Activated naive CD4-positive, alpha-beta T cell treated with anti-CD3 and anti-CD28 coated beads, Interleukin-2, amount 10 ng/mL, durations not matched to agents 7 days and 5 days (primary cell): ENCODE data around the gene SSR2.

Source experiments
- CTCF ChIA-PET: fragments of 350-600 bp; sonication (Branson Sonifier 250); formaldehyde crosslinking; loops from one replicate; lab custom pipeline; 2021; ENCODE audit warnings: antibody characterized with exemption; lab: Charles Lee
- DNase-seq: peaks from one replicate; pipeline ENCODE4 v3.0.0-alpha.2; 2020
- H3K27ac Mint-ChIP-seq: one replicate; pipeline ENCODE4 v1.8.0; 2021; ENCODE audit warnings: mild to moderate bottlenecking, moderate library complexity, mixed read lengths
- H3K27me3 Mint-ChIP-seq: one replicate; pipeline ENCODE4 v1.8.0; 2021; ENCODE audit warnings: mild to moderate bottlenecking, mixed read lengths
- H3K36me3 Mint-ChIP-seq: one replicate; pipeline ENCODE4 v1.8.0; 2021; ENCODE audit warnings: mixed read lengths
- H3K4me1 Mint-ChIP-seq: one replicate; pipeline ENCODE4 v1.8.0; 2021; ENCODE audit warnings: mixed read lengths
- H3K4me3 Mint-ChIP-seq: one replicate; pipeline ENCODE4 v1.8.0; 2021; ENCODE audit warnings: mild to moderate bottlenecking, moderate library complexity, mixed read lengths
- H3K9me3 Mint-ChIP-seq: one replicate; pipeline ENCODE4 v1.8.0; 2021; ENCODE audit warnings: mixed read lengths

The SSR2 gene

DNA sequence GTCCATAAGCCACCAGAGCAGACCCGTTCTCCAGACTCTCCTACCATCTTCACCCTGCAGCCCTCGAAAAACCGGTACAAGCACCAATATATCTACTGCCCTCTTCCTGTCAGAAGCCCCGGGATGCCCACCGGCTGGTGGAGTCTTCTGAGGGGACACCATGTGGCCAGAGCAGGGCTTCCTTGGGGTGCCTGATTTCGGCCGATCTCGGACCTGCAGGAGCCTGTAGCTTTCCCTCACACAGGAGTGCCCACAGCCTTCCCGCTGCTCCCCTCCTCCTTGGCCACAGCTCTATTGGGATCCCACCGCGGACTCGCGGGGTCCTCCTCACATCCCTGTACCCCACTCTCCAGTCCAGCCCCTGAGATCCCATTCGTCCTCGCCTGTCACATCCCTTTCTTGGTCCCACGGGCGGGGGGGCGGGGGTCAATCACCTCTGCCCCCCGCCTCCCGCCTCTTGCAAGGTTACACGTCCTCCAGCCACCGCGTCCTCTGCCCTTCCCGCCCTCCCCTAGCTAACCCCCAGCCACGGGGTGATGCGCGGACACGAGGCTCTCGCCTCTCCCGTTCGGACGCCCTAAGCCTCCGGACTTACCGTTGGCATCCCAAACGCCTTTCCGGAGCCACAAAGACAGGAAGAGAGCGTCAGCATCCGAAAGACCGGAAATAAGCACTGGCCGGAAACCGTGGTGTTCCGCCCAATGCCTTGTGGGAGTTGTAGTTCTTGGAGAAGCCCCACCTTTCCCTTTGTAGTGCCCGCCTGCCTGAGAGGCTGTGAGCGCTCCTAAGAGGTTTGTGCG lies at the start of gene SSR2:
Gene SSR2, minus strand, starts transcription at position 659 of the 800 bp plus-strand sequence. CDS start 784 bp downstream, outside the sequence.
- Mint-ChIP-seq H3K4me3 (peak within 1 kb of the TSS; percentile 100), H3K36me3 (peaks cover 27% of the 10 kb centered on the region), H3K27me3 (peaks cover 7% of the 10 kb centered on the region), H3K9me3 (no peaks in the 10 kb centered on the region), H3K4me1 (peaks cover 33% of the 10 kb centered on the region), H3K27ac (peak within 1 kb of the TSS; percentile 85)
- CTCF ChIA-PET, result interaction anchor here (0.7 to 0.9 kb wide), 2 partner anchors 13 to 46 kb away, joined by 3 to 5 read pairs; no protein-coding TSS in a partner anchor
- DNase-seq, result peak; percentile 93

DNA sequence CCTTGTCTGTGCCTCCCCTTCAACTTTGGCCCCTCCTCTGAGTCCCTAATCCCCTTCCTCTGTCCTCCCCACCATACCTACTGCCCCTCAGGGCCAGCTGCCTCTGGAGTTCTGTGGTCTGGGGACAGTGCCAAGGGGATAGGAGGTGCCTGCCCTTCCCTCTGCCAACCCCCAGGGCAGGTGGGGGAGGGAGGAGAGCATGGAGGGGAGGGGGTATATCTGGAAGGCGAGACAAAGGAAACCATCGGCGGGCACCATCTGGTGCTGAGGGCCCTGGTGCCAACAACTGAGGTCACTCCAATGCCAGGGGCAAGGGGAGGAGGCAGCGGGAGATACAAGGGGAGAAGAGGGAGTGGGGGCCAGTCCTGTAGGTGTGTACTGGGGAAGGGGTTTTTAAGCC lies 49.8 kb upstream of the SSR2 start:
- no peaks in the 10 kb centered on the region for H3K9me3 Mint-ChIP-seq
- H3K27ac Mint-ChIP-seq, result no peak overlapping the region
- peaks cover 10% of the 10 kb centered on the region for H3K4me1 Mint-ChIP-seq
- H3K27me3 Mint-ChIP-seq, result peaks cover 49% of the 10 kb centered on the region
- no peak for DNase-seq
- no peaks in the 10 kb centered on the region for H3K36me3 Mint-ChIP-seq
- CTCF ChIA-PET, result no interaction called here
- H3K4me3 Mint-ChIP-seq, result no peak overlapping the region

DNA sequence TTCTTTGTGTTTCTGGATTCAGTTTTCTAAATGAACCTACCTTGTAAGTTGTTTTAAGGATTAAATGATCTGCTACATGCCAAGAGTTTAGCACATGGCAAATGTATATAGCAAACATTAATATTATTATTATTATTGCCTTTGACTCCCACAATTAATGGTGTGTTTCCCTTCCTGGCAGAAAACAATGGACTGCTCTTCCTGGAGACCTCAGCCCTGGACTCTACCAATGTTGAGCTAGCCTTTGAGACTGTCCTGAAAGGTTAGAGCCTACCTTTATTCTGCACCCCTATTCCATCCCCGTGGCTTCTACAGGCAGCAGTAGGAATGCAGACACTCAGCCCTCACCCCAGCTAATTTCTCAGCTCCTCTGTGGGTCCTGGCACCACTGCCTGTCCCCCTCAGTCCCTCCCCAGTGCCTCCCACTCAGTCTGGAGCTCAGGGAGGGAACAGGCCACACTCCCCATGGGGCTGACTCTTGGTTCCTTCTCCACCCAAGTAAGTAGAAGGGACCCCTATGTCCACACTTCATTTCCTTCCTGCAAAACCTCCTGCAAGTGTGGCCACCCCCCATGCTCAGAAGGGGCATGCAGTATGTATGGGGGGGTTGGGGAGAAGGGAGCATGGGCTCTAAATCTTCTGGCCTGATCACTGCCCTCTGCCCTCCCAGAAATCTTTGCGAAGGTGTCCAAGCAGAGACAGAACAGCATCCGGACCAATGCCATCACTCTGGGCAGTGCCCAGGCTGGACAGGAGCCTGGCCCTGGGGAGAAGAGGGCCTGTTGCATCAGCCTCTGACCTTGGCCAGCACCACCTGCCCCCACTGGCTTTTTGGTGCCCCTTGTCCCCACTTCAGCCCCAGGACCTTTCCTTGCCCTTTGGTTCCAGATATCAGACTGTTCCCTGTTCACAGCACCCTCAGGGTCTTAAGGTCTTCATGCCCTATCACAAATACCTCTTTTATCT lies 49.0 kb upstream of the SSR2 start:
- CTCF ChIA-PET, result interaction anchor here (0.9 to 2.3 kb wide), 3 partner anchors 62 to 132 kb away, joined by 3 to 6 read pairs (median 3); no protein-coding TSS in a partner anchor
- no peak for DNase-seq
- Mint-ChIP-seq H3K27me3 (peaks cover 41% of the 10 kb centered on the region), H3K27ac (no peak overlapping the region), H3K36me3 (no peaks in the 10 kb centered on the region), H3K4me3 (no peak overlapping the region), H3K4me1 (peaks cover 8% of the 10 kb centered on the region), H3K9me3 (no peaks in the 10 kb centered on the region)

DNA sequence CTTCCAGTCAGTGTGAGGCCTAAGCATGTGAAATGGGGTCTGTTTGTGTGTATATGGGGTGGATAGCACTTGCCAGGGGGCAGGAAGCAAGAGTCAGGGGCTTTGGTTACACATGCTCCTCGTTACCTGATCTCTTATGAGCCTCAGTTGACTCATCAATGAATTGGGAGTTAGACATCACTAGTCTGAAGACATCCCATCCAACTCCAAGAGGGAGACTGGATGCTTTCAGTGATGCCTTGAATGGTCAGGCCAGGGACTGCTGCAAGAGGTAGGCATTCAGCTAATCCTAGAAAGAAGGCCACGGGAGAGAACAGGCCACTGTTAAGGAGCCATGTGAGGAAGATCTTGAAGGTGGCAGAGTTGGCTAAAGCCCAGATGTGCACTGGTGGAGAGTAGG lies 46.5 kb upstream of the SSR2 start:
- DNase-seq, result no peak
- H3K27ac Mint-ChIP-seq, result no peak overlapping the region
- CTCF ChIA-PET, result interaction anchor here (0.8 to 2.5 kb wide), 15 partner anchors 8 to 132 kb away, joined by 3 to 25 read pairs (median 5); partner anchors contain the start of gene MEX3A
- H3K27me3 Mint-ChIP-seq, result peaks cover 27% of the 10 kb centered on the region
- H3K36me3 Mint-ChIP-seq, result no peaks in the 10 kb centered on the region
- H3K9me3 Mint-ChIP-seq, result no peaks in the 10 kb centered on the region
- H3K4me1 Mint-ChIP-seq, result peaks cover 8% of the 10 kb centered on the region
- no peak overlapping the region for H3K4me3 Mint-ChIP-seq

DNA sequence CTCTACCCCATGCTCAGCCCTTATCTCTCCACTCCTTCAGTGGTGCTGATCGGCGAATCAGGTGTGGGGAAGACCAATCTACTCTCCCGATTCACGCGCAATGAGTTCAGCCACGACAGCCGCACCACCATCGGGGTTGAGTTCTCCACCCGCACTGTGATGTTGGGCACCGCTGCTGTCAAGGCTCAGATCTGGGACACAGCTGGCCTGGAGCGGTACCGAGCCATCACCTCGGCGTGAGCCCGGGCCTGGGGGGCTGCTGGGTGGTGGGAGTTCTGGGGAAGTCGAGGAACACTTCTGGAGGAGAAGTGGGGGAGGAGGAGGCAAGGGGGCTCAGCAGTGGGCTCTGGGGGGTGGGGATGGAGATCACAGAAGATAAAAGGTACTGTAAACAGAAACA lies 45.1 kb upstream of the SSR2 start:
- H3K9me3 Mint-ChIP-seq, result no peaks in the 10 kb centered on the region
- no peak for DNase-seq
- CTCF ChIA-PET, result interaction anchor here (0.8 to 2.5 kb wide), 27 partner anchors 8 to 188 kb away, joined by 3 to 25 read pairs (median 5); partner anchors contain the start of genes KHDC4, LAMTOR2 and UBQLN4
- no peaks in the 10 kb centered on the region for H3K36me3 Mint-ChIP-seq
- no peak overlapping the region for H3K4me3 Mint-ChIP-seq
- peaks cover 8% of the 10 kb centered on the region for H3K4me1 Mint-ChIP-seq
- no peak overlapping the region for H3K27ac Mint-ChIP-seq
- H3K27me3 Mint-ChIP-seq, result peaks cover 18% of the 10 kb centered on the region

DNA sequence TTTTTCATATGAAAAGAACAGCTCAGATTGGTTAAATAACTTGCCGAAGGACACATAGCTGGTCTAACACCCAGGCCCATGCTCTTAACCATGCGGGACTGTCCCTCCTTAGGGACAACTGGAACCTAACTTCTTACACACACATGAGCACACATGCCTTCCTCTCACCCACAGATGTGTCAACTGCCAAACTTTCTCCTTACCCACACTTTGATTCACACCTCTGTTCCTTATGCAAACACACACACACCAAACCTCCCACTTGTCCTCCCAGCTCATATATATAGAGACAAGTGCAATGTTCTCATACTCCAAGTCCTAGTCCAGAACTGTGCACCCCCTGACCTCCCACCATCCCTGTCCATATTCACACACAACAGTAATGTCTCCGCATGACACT lies 44.5 kb upstream of the SSR2 start:
- H3K27ac Mint-ChIP-seq, result no peak overlapping the region
- H3K9me3 Mint-ChIP-seq, result no peaks in the 10 kb centered on the region
- CTCF ChIA-PET, result interaction anchor here (0.8 to 2.5 kb wide), 14 partner anchors 8 to 161 kb away, joined by 3 to 25 read pairs (median 4); no protein-coding TSS in a partner anchor
- no peaks in the 10 kb centered on the region for H3K36me3 Mint-ChIP-seq
- peaks cover 8% of the 10 kb centered on the region for H3K4me1 Mint-ChIP-seq
- no peak overlapping the region for H3K4me3 Mint-ChIP-seq
- DNase-seq, result no peak
- H3K27me3 Mint-ChIP-seq, result peaks cover 12% of the 10 kb centered on the region

DNA sequence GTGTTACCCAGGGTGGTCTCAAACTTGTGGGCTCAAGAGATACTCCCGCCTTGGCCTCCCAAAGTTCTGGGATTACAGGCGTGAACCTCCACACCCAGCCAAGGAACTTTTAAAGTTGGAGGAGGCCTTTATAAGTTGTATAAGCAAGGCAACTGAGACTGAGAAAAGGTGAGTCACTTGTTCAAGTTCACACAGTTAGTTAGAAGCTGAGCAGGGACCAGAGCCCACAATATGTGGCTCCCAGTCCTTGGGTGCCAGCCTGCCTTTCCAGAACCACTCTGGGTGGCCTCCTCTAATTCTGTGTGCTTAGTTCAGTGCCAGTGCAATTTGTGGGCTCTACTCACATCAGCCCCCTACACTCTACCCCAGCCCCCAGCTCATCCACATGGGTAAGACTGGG lies 43.9 kb upstream of the SSR2 start:
- H3K36me3 Mint-ChIP-seq, result no peaks in the 10 kb centered on the region
- no peak overlapping the region for H3K27ac Mint-ChIP-seq
- H3K9me3 Mint-ChIP-seq, result no peaks in the 10 kb centered on the region
- peaks cover 6% of the 10 kb centered on the region for H3K27me3 Mint-ChIP-seq
- H3K4me3 Mint-ChIP-seq, result no peak overlapping the region
- no peak for DNase-seq
- H3K4me1 Mint-ChIP-seq, result peaks cover 8% of the 10 kb centered on the region
- CTCF ChIA-PET, result interaction anchor here (0.8 to 2.5 kb wide), 8 partner anchors 11 to 132 kb away, joined by 3 to 25 read pairs (median 4); no protein-coding TSS in a partner anchor

DNA sequence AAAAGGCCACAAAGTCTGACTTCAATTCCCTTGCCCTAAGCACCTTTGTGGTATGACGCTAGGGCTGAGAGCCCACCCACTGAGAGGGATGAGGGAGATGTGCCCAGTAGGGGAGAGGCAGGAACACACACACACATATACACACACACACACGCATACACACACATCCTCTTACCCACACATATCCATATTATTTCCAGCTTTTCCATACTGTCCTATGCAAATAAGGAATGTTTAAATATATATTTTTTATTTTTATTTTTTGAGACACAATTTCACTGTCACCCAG lies 43.2 kb upstream of the SSR2 start:
- no peaks in the 10 kb centered on the region for H3K9me3 Mint-ChIP-seq
- H3K36me3 Mint-ChIP-seq, result no peaks in the 10 kb centered on the region
- DNase-seq, result no peak
- peaks cover 8% of the 10 kb centered on the region for H3K4me1 Mint-ChIP-seq
- no peak overlapping the region for H3K27ac Mint-ChIP-seq
- no peak overlapping the region for H3K4me3 Mint-ChIP-seq
- peaks cover 6% of the 10 kb centered on the region for H3K27me3 Mint-ChIP-seq
- CTCF ChIA-PET, result interaction anchor here (2.4 kb wide), 1 partner anchor 131 kb away, joined by 8 read pairs; no protein-coding TSS in a partner anchor

DNA sequence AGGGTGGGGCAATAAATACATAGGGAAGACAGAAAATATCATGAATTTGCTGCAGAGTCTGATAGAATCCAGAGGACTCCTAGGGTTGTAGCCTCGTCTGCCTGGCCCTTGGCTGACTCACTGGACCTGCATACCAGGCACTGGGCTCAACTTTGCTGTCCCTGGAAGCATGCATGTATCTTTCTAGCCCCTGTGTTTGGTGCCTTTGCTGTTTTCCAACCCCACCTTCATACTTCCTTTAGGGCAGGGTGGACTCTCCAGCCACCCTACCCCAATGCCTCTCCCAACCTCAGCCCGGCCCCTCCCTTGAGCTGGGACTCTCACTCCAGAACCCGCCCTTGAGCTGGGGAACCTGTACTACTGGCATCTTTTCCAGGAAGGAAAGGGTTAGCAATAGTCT lies 41.4 kb upstream of the SSR2 start:
- peaks cover 10% of the 10 kb centered on the region for H3K4me1 Mint-ChIP-seq
- H3K4me3 Mint-ChIP-seq, result no peak overlapping the region
- no peak for DNase-seq
- H3K36me3 Mint-ChIP-seq, result peaks cover 3% of the 10 kb centered on the region
- CTCF ChIA-PET, result interaction anchor here (1.4 kb wide), 1 partner anchor 72 kb away, joined by 3 read pairs; no protein-coding TSS in a partner anchor
- peaks cover 6% of the 10 kb centered on the region for H3K27me3 Mint-ChIP-seq
- no peaks in the 10 kb centered on the region for H3K9me3 Mint-ChIP-seq
- no peak overlapping the region for H3K27ac Mint-ChIP-seq

DNA sequence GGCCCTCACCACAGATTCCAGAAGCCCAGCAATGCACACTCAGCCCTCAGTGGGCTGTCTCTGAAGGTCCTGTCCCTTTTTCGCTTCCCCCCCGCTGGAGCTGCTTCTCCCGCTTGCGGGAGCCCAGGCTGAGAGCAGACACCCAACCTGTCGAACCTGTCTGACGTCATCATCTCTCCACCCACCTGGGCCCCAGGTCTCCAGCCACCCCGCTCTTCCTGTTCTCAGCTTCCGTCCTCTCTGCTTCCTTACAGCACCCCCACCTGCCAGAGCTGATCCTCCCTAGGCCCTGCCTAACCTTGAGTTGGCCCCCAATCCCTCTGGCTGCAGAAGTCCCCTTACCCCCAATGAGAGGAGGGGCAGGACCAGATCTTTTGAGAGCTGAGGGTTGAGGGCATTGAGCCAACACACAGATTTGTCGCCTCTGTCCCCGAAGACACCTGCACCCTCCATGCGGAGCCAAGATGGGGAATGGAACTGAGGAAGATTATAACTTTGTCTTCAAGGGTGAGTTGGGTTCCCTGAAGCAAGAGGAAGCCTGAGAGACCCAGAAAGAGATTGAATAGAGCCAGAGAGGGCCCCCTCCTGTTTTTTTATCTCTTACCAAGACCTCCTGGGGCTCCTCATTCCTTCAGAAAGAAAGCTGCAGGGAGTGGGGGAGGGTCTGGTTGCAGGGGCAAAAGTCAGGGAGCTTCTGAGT lies 40.3 kb upstream of the SSR2 start, which contains the start of gene RAB25:
Gene RAB25, plus strand, starts transcription at position 224 of the 700 bp plus-strand sequence. Its CDS starts 241 bp downstream, at position 465.
- Mint-ChIP-seq H3K4me1 (peaks cover 8% of the 10 kb centered on the region), H3K27me3 (peaks cover 6% of the 10 kb centered on the region), H3K4me3 (peak within 1 kb of the TSS; percentile 9), H3K36me3 (peaks cover 6% of the 10 kb centered on the region), H3K27ac (no peak within 1 kb of the TSS), H3K9me3 (no peaks in the 10 kb centered on the region)
- DNase-seq, result no peak
- CTCF ChIA-PET, result interaction anchor here (0.7 to 1.4 kb wide), 2 partner anchors 71 to 123 kb away, joined by 3 read pairs; no protein-coding TSS in a partner anchor

DNA sequence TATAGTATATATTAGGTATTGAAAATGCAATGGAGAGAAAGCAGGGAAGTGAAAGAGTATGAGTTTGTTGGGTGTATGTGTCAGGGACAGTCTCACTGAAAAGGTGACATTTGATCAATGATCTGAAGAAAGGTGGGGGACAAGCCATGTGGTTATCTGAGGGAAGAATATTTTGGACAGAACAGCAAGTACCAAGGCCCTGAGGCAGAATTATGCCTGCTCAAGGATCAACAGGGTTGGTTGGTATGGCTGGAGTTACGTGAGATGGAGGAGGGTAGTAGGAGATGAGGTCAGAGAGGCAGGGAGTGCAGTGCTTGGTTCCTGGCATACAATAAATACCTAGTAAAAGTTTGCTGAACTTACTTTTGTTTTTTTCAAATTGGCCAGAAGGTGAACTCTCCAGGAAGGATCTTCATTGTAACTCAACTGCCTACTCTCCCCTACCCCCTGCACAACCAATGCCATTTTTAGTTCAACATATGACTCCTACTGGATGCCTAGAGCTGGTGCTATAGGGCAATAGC lies 35.6 kb upstream of the SSR2 start:
- Mint-ChIP-seq H3K9me3 (no peaks in the 10 kb centered on the region), H3K27me3 (peaks cover 3% of the 10 kb centered on the region), H3K36me3 (peaks cover 9% of the 10 kb centered on the region), H3K4me3 (peak overlapping the region; percentile 2), H3K4me1 (peaks cover 37% of the 10 kb centered on the region), H3K27ac (no peak overlapping the region)
- CTCF ChIA-PET, result interaction anchor here (2.0 kb wide), 1 partner anchor 118 kb away, joined by 4 read pairs; no protein-coding TSS in a partner anchor
- DNase-seq, result no peak

DNA sequence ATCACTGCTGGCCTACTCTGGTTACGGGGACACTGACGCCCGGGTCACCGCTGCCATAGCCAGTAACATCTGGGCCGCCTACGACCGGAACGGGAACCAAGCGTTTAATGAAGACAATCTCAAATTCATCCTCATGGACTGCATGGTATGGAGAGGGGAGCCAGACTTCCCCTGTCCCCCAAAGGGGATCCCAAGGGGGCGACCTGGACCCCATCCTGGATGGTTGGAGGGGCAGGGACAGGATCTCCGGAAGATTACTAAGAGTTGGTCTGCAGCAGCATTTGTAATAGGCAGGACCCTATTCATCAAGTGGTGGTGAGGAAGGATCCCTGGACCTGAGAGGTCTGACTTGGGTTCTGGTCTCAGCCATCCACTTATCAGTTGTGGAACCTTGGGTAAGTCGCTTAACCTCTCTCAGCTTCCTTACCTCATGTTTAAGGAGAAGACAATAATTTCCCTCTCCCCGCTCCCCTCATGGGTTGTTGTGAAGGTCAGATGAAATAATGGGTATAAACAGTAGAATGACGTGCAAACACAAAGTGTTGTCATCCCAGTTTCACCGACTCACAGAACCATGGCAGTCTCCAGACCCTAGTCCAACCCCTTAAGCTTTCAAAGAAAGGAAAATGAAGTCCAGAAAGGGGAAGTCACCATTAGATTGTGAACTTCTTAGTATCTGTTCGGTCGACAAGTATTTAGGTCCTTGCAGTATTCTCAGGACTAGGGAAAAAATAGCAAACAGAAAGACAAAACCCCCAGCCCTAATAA lies 34.7 kb upstream of the SSR2 start:
- CTCF ChIA-PET, result interaction anchor here (2.0 kb wide), 1 partner anchor 117 kb away, joined by 4 read pairs; no protein-coding TSS in a partner anchor
- Mint-ChIP-seq H3K9me3 (no peaks in the 10 kb centered on the region), H3K27ac (peak overlapping the region; percentile 96), H3K27me3 (no peaks in the 10 kb centered on the region), H3K4me3 (peak overlapping the region; percentile 94), H3K36me3 (peaks cover 9% of the 10 kb centered on the region), H3K4me1 (peaks cover 39% of the 10 kb centered on the region)
- no peak for DNase-seq
